Testis (tissue), 3 donors: ENCODE results near the gene GFPT1. TPM values are rescaled to one million over a fixed set of nuclear protein-coding genes. Genes with fewer than 3 reads are reported as not detected.
"Not testable (repeated sequence)": the region's sequence is repeated elsewhere in the genome, so short reads cannot be mapped to it uniquely, and the experiment has no call there.

ENCODE experiments used
- DNase-seq: peaks from one replicate; pipeline ENCODE4 v3.0.0-alpha.2; 2019
- H3K27ac ChIP-seq, 2 donors: fragments of 200-600 bp; sonication (generic); one replicate each; pipeline ENCODE4 v1.5.1; 2019
- H3K27me3 ChIP-seq: fragments of 200-600 bp; sonication (generic); one replicate; pipeline ENCODE4 v1.5.1; 2019
- H3K36me3 ChIP-seq: fragments of 200-600 bp; sonication (generic); one replicate; pipeline ENCODE4 v1.5.1; 2017; ENCODE audit warnings: low read depth; ENCODE audit errors: missing control alignments
- H3K4me1 ChIP-seq: fragments of 200-600 bp; sonication (generic); one replicate; pipeline ENCODE4 v1.5.1; 2019
- H3K4me3 ChIP-seq, 2 donors: fragments of 200-600 bp; sonication (generic); one replicate each; pipeline ENCODE4 v1.5.1; 2017 to 2019
- H3K9me3 ChIP-seq: fragments of 200-600 bp; sonication (generic); one replicate; pipeline ENCODE4 v1.5.1; 2017
- POLR2A ChIP-seq: fragments of 450-650 bp; IDR thresholded peaks from one replicate; pipeline ENCODE4 v1.6.1; 2017; ENCODE audit warnings: antibody characterized with exemption, mild to moderate bottlenecking, moderate library complexity
- WGBS, 2 donors: methylation state at CpG; one replicate each; pipeline ENCODE4 v1.1.5; 2018; 5-methylcytosine and 5-hydroxymethylcytosine counted together
- intact Hi-C: fragments of 100-400 bp; cut with DNase I; formaldehyde crosslinking; loops from one replicate; pipeline ENCODE4 v1.15.1; 2023; ENCODE audit warnings: low total_unique reads
- polyA plus RNA-seq: library from polyadenylated mRNA; stranded (reverse); fragments of 350-450 nt; fragmentation: Illumina TruSeq; extraction: RNeasy Lipid Tissue Mini Kit (QIAGEN cat#74804); gene quantifications from one replicate; pipeline ENCODE4 v1.2.3, GENCODE V29; 2014; ENCODE audit warnings: low read depth, low replicate concordance; ENCODE audit not compliant: insufficient read depth
- total RNA-seq, 2 donors: library from RNA; depleted of rRNA; stranded (reverse); fragments of >200 nt; gene quantifications; one replicate each; pipeline ENCODE4 v1.2.3, GENCODE V29; 2016
- TF ChIP-seq, protein P1 (sequence below), 3 experiments: fragments of 450-650 bp in 2 of 3; fragments of 200-600 bp in 1 of 3; sonication (generic) in 1 of 3; IDR thresholded peaks; one replicate each; pipeline ENCODE4 v1.5.1; 2016 to 2019; ENCODE audit warnings: antibody characterized with exemption in 3 of 3, mild to moderate bottlenecking in 2 of 3, moderate library complexity in 1 of 3

The GFPT1 gene
- total and polyA plus RNA-seq, 3 donors from 2014 or later, result 25.6 to 74.3 (median 33.3) TPM

GRCh38 chr2:69356471-69356870 lies 30.6 kb downstream of the GFPT1 start:
- TF ChIP-seq, protein P1, sequence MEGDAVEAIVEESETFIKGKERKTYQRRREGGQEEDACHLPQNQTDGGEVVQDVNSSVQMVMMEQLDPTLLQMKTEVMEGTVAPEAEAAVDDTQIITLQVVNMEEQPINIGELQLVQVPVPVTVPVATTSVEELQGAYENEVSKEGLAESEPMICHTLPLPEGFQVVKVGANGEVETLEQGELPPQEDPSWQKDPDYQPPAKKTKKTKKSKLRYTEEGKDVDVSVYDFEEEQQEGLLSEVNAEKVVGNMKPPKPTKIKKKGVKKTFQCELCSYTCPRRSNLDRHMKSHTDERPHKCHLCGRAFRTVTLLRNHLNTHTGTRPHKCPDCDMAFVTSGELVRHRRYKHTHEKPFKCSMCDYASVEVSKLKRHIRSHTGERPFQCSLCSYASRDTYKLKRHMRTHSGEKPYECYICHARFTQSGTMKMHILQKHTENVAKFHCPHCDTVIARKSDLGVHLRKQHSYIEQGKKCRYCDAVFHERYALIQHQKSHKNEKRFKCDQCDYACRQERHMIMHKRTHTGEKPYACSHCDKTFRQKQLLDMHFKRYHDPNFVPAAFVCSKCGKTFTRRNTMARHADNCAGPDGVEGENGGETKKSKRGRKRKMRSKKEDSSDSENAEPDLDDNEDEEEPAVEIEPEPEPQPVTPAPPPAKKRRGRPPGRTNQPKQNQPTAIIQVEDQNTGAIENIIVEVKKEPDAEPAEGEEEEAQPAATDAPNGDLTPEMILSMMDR (IDR thresholded peaks at IDR 0.05), result no peak
- no peak for TF ChIP-seq POLR2A
- peaks cover 3% of the 10 kb centered on the region for H3K36me3 ChIP-seq

GRCh38 chr2:69354976-69355375 lies 32.1 kb downstream of the GFPT1 start:
- 82% methylated on average over 3 of the region's 3 CpGs for WGBS, 2 donors
- H3K4me3 ChIP-seq, H3K27me3 ChIP-seq, H3K4me1 ChIP-seq, DNase-seq, H3K36me3 ChIP-seq, intact Hi-C loops, H3K9me3 ChIP-seq, H3K27ac ChIP-seq: not testable (repeated sequence)

More at GRCh38 chr2:69356471-69356870, 30.6 kb downstream of the GFPT1 start:
- intact Hi-C loops, result no loop called here
- H3K27me3 ChIP-seq, result no peaks in the 10 kb centered on the region
- 94% methylated on average over 5 of the region's 5 CpGs for WGBS, 2 donors
- no peak overlapping the region for H3K27ac ChIP-seq
- H3K9me3 ChIP-seq, result no peaks in the 10 kb centered on the region
- no peak overlapping the region for H3K4me3 ChIP-seq
- no peaks in the 10 kb centered on the region for H3K4me1 ChIP-seq
- no peak for DNase-seq

GRCh38 chr2:69353360-69353759 lies 33.7 kb downstream of the GFPT1 start:
- intact Hi-C loops, result no loop called here
- Histone ChIP-seq H3K4me3 (no peak overlapping the region), H3K27me3 (no peaks in the 10 kb centered on the region), H3K4me1 (no peaks in the 10 kb centered on the region), H3K36me3 (peaks cover 3% of the 10 kb centered on the region), H3K9me3 (no peaks in the 10 kb centered on the region), H3K27ac (no peak overlapping the region)
- no peak for TF ChIP-seq POLR2A
- TF ChIP-seq, protein P1 (IDR thresholded peaks at IDR 0.05), result no peak
- 96 to 98% methylated on average over 5 of the region's 5 CpGs for WGBS, 2 donors
- DNase-seq, result no peak

DNA sequence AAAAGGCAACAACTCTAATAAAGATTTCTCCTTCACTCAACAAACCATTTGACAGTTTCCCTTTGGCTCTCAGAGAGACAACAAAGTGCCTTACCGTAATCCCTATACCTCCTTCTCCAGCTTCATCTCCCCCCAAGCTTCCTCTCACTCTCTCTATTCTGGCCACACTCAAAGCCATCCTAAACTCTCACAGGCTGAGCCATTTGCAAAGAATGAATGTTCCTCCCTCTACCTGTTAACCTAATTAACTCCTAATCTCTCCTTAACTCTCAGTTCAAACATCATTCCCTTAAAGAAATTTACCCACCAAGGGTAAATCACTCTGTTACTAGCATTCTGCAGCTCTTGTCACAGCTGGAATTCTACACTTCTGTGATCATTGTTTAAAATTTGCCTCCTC lies 38.2 kb downstream of the GFPT1 start:
- TF ChIP-seq, protein P1 (IDR thresholded peaks at IDR 0.05), result no peak
- no peak for TF ChIP-seq POLR2A
- Histone ChIP-seq H3K36me3 (no peaks in the 10 kb centered on the region), H3K9me3 (no peaks in the 10 kb centered on the region), H3K27ac (no peak overlapping the region), H3K4me1 (no peaks in the 10 kb centered on the region), H3K27me3 (no peaks in the 10 kb centered on the region), H3K4me3 (no peak overlapping the region)
- DNase-seq, result no peak
- WGBS, 2 donors, result 96 to 100% methylated on average over 1 of the region's 1 CpG
- intact Hi-C loops, result no loop called here

GRCh38 chr2:69345434-69345833 lies 41.6 kb downstream of the GFPT1 start:
- no peaks in the 10 kb centered on the region for H3K36me3 ChIP-seq
- intact Hi-C loops, result no loop called here
- no peak overlapping the region for H3K4me3 ChIP-seq
- H3K4me1 ChIP-seq, result peaks cover 3% of the 10 kb centered on the region
- no peaks in the 10 kb centered on the region for H3K9me3 ChIP-seq
- TF ChIP-seq POLR2A, result no peak
- TF ChIP-seq, protein P1 (IDR thresholded peaks at IDR 0.05), result no peak
- H3K27ac ChIP-seq, result no peak overlapping the region
- no peak for DNase-seq
- no peaks in the 10 kb centered on the region for H3K27me3 ChIP-seq
